Measurements from ENCODE around the gene RNF111.

GRCh38 chr15:58947179-58947578 is 40.3 kb upstream of the RNF111 start:
- no peak for TF ChIP-seq CTCF (conservative IDR thresholded peaks at IDR 0.05; ENCODE audit: low read length)
- no peak for TF ChIP-seq EZH2phosphoT487 (IDR thresholded peaks at IDR 0.05; ENCODE audit: borderline replicate concordance)

Measured in Loucy (cell line).